Neuron (in vitro differentiated cells): ENCODE results near the gene SLAMF8.

ENCODE experiments used
- H2AFZ ChIP-seq: one replicate; pipeline ENCODE4 v1.6.1; 2013; ENCODE audit warnings: low read depth, mild to moderate bottlenecking, inconsistent platforms, low read length, moderate library complexity
- H3K27me3 ChIP-seq: one replicate; pipeline ENCODE4 v1.6.1; 2013; ENCODE audit warnings: low read length; ENCODE audit not compliant: insufficient read depth
- H3K36me3 ChIP-seq: one replicate; pipeline ENCODE4 v1.6.1; 2013; ENCODE audit warnings: low read length; ENCODE audit not compliant: insufficient read depth
- H3K4me1 ChIP-seq: one replicate; pipeline ENCODE4 v1.6.1; 2013; ENCODE audit warnings: low read length; ENCODE audit not compliant: insufficient read depth
- H3K4me3 ChIP-seq: 2 replicates; pipeline ENCODE4 v1.5.1; 2013; ENCODE audit warnings: mild to moderate bottlenecking, low read length, moderate library complexity
- H3K9me3 ChIP-seq: one replicate; pipeline ENCODE4 v1.6.1; 2013; ENCODE audit warnings: low read length

Gene SLAMF8

GRCh38 chr1:159828176-159828575 lies 1.5 kb downstream of the SLAMF8 start:
- Histone ChIP-seq H3K9me3 (no peaks in the 10 kb centered on the region), H3K4me1 (no peaks in the 10 kb centered on the region), H3K36me3 (no peaks in the 10 kb centered on the region), H3K4me3 (no peak overlapping the region), H3K27me3 (peaks cover 49% of the 10 kb centered on the region), H2AFZ (no peak overlapping the region)

DNA sequence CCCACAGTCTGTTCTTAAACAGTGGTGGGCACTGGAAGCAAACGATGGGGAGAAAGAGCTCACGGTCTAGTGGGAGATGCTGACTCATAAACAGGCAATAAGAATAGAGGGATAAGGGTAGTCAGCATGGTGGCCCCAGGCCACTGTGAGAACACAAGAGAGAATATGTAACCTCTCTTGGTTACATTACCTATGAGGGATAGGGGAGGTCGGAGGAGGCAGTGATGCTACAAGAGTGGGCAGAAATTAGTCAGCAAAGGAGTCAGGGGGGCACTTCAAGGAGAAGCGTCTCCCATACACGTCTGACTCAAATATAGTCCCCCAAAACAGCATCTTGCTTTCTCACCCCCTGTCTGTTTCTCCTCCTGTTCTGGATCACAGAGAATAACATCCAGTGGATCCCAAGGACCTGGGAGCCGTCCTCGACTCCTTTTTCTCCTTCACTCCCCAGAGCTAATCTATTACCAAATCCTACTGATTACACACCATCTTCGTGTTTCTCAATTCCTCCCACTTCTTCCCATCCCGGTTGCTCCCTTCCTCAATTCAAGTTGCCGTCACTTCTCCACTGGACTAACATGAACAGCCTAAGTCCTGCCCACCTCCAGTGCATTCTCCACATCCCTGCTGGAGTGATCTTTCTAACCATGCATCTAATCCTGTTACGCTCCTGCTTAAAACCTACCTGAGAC lies 2.1 kb downstream of the SLAMF8 start:
- H3K4me3 ChIP-seq, result no peak overlapping the region
- H3K4me1 ChIP-seq, result no peaks in the 10 kb centered on the region
- no peaks in the 10 kb centered on the region for H3K36me3 ChIP-seq
- H3K27me3 ChIP-seq, result peaks cover 48% of the 10 kb centered on the region
- no peaks in the 10 kb centered on the region for H3K9me3 ChIP-seq
- no peak overlapping the region for H2AFZ ChIP-seq

- no peaks in the 10 kb centered on the region for H3K36me3 ChIP-seq
- H3K27me3 ChIP-seq, result peaks cover 47% of the 10 kb centered on the region
- H3K9me3 ChIP-seq, result no peaks in the 10 kb centered on the region
- no peaks in the 10 kb centered on the region for H3K4me1 ChIP-seq
- H2AFZ ChIP-seq, result no peak overlapping the region
- H3K4me3 ChIP-seq, result no peak overlapping the region
These were observed 2.6 kb downstream of the SLAMF8 start for GRCh38 chr1:159829273-159829634.

GRCh38 chr1:159829822-159830465 lies 3.3 kb downstream of the SLAMF8 start:
- H3K4me1 ChIP-seq, result no peaks in the 10 kb centered on the region
- H2AFZ ChIP-seq, result no peak overlapping the region
- H3K36me3 ChIP-seq, result no peaks in the 10 kb centered on the region
- peaks cover 47% of the 10 kb centered on the region for H3K27me3 ChIP-seq
- no peak overlapping the region for H3K4me3 ChIP-seq
- no peaks in the 10 kb centered on the region for H3K9me3 ChIP-seq

DNA sequence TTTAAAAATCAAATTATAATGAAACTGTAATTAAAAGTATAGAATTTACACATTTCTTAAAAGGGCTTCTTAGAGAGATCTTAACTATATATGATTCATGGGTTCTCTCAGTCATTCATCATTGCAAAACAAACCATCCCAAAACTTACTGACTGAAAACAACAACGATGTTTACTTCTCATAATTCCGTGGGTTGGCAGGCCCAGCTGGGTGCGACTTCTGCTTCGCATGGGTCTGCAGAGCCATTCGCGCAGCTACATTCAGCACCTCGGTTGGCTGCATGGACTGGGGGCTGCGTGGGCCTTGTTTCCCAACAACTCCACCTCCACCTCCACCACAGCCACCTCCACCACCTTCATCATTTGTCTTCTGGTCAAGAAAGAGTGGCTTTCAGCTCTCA lies 4.0 kb downstream of the SLAMF8 start:
- Histone ChIP-seq H3K9me3 (no peaks in the 10 kb centered on the region), H3K4me1 (no peaks in the 10 kb centered on the region), H3K36me3 (no peaks in the 10 kb centered on the region), H3K27me3 (peaks cover 47% of the 10 kb centered on the region), H2AFZ (no peak overlapping the region), H3K4me3 (no peak overlapping the region)

DNA sequence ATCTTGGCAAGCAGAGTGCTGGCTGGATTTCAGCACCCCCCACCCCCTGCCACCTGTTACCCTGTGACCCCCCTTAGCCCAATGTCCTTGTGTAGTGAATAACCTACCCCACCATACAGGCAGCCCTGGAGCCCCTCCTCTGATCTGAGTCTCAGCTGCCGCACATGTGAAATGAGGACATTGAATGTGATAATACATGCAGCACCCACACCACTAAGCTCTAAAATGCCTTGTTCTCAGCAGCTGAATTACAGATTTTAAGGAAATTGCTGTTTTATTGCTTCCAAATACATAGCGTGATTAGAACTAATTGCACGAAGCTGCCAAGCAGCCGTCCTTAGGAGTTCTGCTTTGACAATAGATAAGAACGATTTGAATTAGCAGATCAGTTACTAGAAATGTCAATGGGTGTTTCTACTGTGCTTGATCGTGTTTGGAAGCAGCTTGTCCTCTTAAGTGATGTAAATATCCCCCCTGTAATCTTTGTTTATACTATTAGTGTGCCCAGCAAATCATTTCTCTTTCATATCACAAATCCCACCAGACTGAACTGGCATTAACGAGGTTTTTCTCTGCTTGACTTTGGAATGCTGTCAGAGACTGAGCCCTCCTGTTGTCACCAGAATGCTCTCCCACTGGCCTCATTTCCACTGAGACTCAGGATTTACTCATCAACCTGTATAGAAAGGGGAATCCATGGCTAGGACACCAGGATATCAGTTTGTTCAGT lies 4.9 kb downstream of the SLAMF8 start:
- Histone ChIP-seq H3K9me3 (no peaks in the 10 kb centered on the region), H3K4me1 (no peaks in the 10 kb centered on the region), H3K27me3 (peaks cover 40% of the 10 kb centered on the region), H3K4me3 (no peak overlapping the region), H3K36me3 (no peaks in the 10 kb centered on the region), H2AFZ (no peak overlapping the region)

DNA sequence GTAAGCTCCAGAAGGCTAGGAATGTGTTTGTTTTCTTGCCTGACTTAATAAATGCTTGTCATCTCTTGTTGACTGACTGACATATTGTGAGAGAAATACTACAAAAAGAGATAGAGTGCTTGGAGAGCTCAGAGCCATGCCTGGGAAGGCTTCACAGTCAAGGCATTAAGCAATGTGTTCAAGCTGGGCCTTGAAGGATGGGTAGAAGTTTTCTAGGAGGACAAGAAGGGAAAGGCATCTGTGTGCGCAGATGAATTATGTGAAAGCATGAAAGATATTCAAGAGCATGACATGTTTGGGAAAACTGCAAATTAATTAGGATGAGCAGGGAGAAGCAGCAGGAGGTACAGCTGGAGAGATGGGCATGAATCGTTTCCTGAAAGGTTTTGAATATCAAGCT lies 5.6 kb downstream of the SLAMF8 start:
- Histone ChIP-seq H3K4me3 (no peak overlapping the region), H3K27me3 (peaks cover 34% of the 10 kb centered on the region), H2AFZ (no peak overlapping the region), H3K36me3 (no peaks in the 10 kb centered on the region), H3K4me1 (no peaks in the 10 kb centered on the region), H3K9me3 (no peaks in the 10 kb centered on the region)

DNA sequence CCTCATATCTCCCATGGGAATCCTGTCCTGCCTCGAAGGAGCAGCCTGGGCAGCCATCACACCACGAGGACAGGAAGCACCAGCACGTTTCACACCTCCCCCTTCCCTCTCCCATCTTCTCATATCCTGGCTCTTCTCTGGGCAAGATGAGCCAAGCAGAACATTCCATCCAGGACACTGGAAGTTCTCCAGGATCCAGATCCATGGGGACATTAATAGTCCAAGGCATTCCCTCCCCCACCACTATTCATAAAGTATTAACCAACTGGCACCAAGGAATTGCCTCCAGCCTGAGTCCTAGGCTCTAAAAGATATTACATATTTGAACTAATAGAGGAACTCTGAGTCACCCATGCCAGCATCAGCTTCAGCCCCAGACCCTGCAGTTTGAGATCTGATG lies 8.7 kb downstream of the SLAMF8 start:
- H3K4me1 ChIP-seq, result no peaks in the 10 kb centered on the region
- peaks cover 14% of the 10 kb centered on the region for H3K27me3 ChIP-seq
- H2AFZ ChIP-seq, result no peak overlapping the region
- H3K36me3 ChIP-seq, result no peaks in the 10 kb centered on the region
- H3K9me3 ChIP-seq, result no peaks in the 10 kb centered on the region
- H3K4me3 ChIP-seq, result no peak overlapping the region

- no peaks in the 10 kb centered on the region for H3K9me3 ChIP-seq
- H2AFZ ChIP-seq, result no peak overlapping the region
- H3K4me3 ChIP-seq, result no peak overlapping the region
- no peaks in the 10 kb centered on the region for H3K36me3 ChIP-seq
- H3K4me1 ChIP-seq, result no peaks in the 10 kb centered on the region
- H3K27me3 ChIP-seq, result peaks cover 10% of the 10 kb centered on the region
These were observed 9.3 kb downstream of the SLAMF8 start for GRCh38 chr1:159835862-159836525.

DNA sequence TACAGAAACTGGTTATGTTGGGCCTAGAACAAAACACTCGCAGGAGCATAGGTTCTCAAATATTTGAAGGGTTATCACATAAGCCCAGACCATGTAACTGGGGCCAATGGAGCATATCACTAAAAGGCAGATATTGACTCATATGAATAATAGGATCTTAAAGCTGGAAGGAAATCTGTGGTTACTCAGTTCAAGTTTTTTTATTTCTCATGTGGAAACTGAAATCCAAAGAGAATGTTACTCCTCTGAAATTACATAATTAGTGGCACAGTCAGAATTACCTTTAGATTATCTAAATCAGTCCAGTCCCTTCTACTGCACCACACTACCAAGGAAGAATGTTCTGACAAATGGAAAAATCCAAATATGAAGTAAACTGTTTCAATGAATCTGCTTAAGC lies 12.0 kb downstream of the SLAMF8 start:
- Histone ChIP-seq H3K9me3 (no peaks in the 10 kb centered on the region), H3K4me3 (no peak overlapping the region), H3K27me3 (peaks cover 5% of the 10 kb centered on the region), H3K4me1 (no peaks in the 10 kb centered on the region), H2AFZ (no peak overlapping the region), H3K36me3 (no peaks in the 10 kb centered on the region)

GRCh38 chr1:159839116-159839849 lies 12.6 kb downstream of the SLAMF8 start:
- H3K27me3 ChIP-seq, result peaks cover 5% of the 10 kb centered on the region
- no peaks in the 10 kb centered on the region for H3K9me3 ChIP-seq
- H2AFZ ChIP-seq, result no peak overlapping the region
- no peaks in the 10 kb centered on the region for H3K36me3 ChIP-seq
- no peak overlapping the region for H3K4me3 ChIP-seq
- no peaks in the 10 kb centered on the region for H3K4me1 ChIP-seq

DNA sequence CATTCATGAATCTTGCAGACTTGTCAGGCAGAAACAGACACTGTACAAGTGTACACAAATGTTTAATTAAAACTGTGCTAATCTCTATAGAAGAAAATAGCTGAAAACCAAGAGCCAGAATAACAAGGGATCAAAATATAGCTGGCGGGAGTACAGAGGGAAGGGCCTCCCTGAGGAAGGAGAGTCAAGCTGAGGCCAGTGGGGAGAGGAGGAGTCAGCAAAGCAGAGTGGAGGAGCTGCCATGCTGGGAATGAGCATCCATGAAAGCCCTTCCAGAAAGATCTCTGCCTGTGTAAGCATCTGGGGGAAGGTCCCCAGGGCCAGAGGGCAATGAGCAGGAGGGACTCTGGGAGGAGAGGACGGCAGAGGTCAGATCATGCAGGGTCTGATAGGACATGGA lies 15.1 kb downstream of the SLAMF8 start:
- no peak overlapping the region for H2AFZ ChIP-seq
- H3K27me3 ChIP-seq, result peaks cover 21% of the 10 kb centered on the region
- no peak overlapping the region for H3K4me3 ChIP-seq
- H3K9me3 ChIP-seq, result no peaks in the 10 kb centered on the region
- no peaks in the 10 kb centered on the region for H3K4me1 ChIP-seq
- H3K36me3 ChIP-seq, result no peaks in the 10 kb centered on the region
